PC-3 (cell line): ENCODE measurements around the gene KCNQ1OT1. TPM values are rescaled to one million over a fixed set of nuclear protein-coding genes. Genes with fewer than 3 reads are reported as not detected.

ENCODE experiments used
- ATAC-seq: fragments of 200-7000 bp; cut with Tn5 transposase; 2 replicates; pipeline ENCODE4 v1.9.1; 2020; ENCODE audit warnings: mild to moderate bottlenecking, moderate library complexity
- BruUV-seq: library from RNA; stranded (reverse); fragments of 400-500 nt; replicated peaks from 2 replicates; lab custom pipeline; 2021; lab: Mats Ljungman, UMichigan
- CTCF ChIA-PET: fragments of 300-600 bp; sonication (Branson Sonifier 250); formaldehyde crosslinking; loops from one replicate; lab custom pipeline; 2022; ENCODE audit warnings: antibody characterized with exemption; lab: Charles Lee
- POLR2A ChIA-PET: fragments of 300-600 bp; sonication (Branson Sonifier 250); formaldehyde crosslinking; loops from one replicate; lab custom pipeline; 2022; ENCODE audit warnings: antibody characterized with exemption; ENCODE audit not compliant: unreplicated experiment; lab: Charles Lee
- DNase-seq: peaks from one replicate; pipeline ENCODE4 v3.0.0-alpha.2; 2015
- H2AFZ ChIP-seq: fragments of 300-600 bp; sonication (generic); 2 replicates; pipeline ENCODE4 v1.6.0; 2016; ENCODE audit warnings: antibody characterized with exemption, low read length
- H3F3A ChIP-seq: fragments of 300-600 bp; sonication (generic); one replicate; pipeline ENCODE4 v1.6.0; 2017; ENCODE audit warnings: antibody characterized with exemption, low read length, control low read depth, mild to moderate bottlenecking; ENCODE audit not compliant: unreplicated experiment
- H3K27ac ChIP-seq: fragments of 300-600 bp; sonication (generic); 2 replicates; pipeline ENCODE4 v1.5.1; 2016; ENCODE audit warnings: mild to moderate bottlenecking, low read length
- H3K27me3 ChIP-seq: fragments of 300-600 bp; sonication (generic); 2 replicates; pipeline ENCODE4 v1.6.1; 2016; ENCODE audit warnings: low read length, mixed read lengths
- H3K36me3 ChIP-seq: fragments of 300-600 bp; sonication (generic); 2 replicates; pipeline ENCODE4 v1.6.1; 2016; ENCODE audit warnings: low read depth, mixed run types, low read length, mixed read lengths
- H3K4me1 ChIP-seq: fragments of 300-600 bp; sonication (generic); 2 replicates; pipeline ENCODE4 v1.5.1; 2016; ENCODE audit warnings: low read length; ENCODE audit not compliant: insufficient read depth
- H3K4me2 ChIP-seq: fragments of 300-600 bp; sonication (generic); 2 replicates; pipeline ENCODE4 v1.6.0; 2016; ENCODE audit warnings: low read length
- H3K4me3 ChIP-seq: fragments of 300-600 bp; sonication (generic); 2 replicates; pipeline ENCODE4 v1.5.1; 2016; ENCODE audit warnings: mild to moderate bottlenecking, low read length, mixed read lengths
- H3K79me2 ChIP-seq: fragments of 300-600 bp; sonication (generic); 2 replicates; pipeline ENCODE4 v1.6.1; 2017; ENCODE audit warnings: low read length, mixed read lengths
- H3K9ac ChIP-seq: fragments of 300-600 bp; sonication (generic); 2 replicates; pipeline ENCODE4 v1.6.0; 2016; ENCODE audit warnings: mild to moderate bottlenecking, low read length
- H3K9me2 ChIP-seq: fragments of 300-600 bp; sonication (generic); replicated peaks from 2 replicates; pipeline ENCODE4 v1.6.1; 2016; ENCODE audit warnings: mixed run types, low read length, mixed read lengths
- H3K9me3 ChIP-seq: fragments of 300-600 bp; sonication (generic); 2 replicates; pipeline ENCODE4 v1.6.1; 2016; ENCODE audit warnings: low read length, mixed read lengths
- H4K20me1 ChIP-seq: fragments of 300-600 bp; sonication (generic); 2 replicates; pipeline ENCODE4 v1.6.1; 2016; ENCODE audit warnings: low read length, mixed read lengths
- EZH2 ChIP-seq: fragments of 300-600 bp; sonication (generic); IDR thresholded peaks from one replicate; pipeline ENCODE4 v1.6.1; 2017; ENCODE audit warnings: antibody characterized with exemption, mild to moderate bottlenecking, low read length; ENCODE audit not compliant: unreplicated experiment
- EZH2phosphoT487 ChIP-seq: fragments of 300-600 bp; sonication (generic); IDR thresholded peaks from 2 replicates; pipeline ENCODE4 v1.6.1; 2018; ENCODE audit warnings: mild to moderate bottlenecking, antibody characterized with exemption, low read length, borderline replicate concordance
- intact Hi-C: fragments of 100-400 bp; cut with micrococcal nuclease; formaldehyde crosslinking; loops from 2 replicates; pipeline ENCODE4 v1.9.0; 2023
- total RNA-seq: library from RNA; depleted of rRNA; stranded (reverse); fragments of >200 nt; gene quantifications from 2 replicates; pipeline ENCODE4 v1.2.3, GENCODE V29; 2014
- TF ChIP-seq, protein P1 (sequence below): fragments of 300-600 bp; sonication (generic); conservative IDR thresholded peaks from 2 replicates; pipeline ENCODE4 v1.5.1; 2017; ENCODE audit warnings: antibody characterized with exemption, low read depth, mild to moderate bottlenecking, low read length

The KCNQ1OT1 gene
- total RNA-seq, 1 experiment from 2014 or later = 1.5 TPM

DNA sequence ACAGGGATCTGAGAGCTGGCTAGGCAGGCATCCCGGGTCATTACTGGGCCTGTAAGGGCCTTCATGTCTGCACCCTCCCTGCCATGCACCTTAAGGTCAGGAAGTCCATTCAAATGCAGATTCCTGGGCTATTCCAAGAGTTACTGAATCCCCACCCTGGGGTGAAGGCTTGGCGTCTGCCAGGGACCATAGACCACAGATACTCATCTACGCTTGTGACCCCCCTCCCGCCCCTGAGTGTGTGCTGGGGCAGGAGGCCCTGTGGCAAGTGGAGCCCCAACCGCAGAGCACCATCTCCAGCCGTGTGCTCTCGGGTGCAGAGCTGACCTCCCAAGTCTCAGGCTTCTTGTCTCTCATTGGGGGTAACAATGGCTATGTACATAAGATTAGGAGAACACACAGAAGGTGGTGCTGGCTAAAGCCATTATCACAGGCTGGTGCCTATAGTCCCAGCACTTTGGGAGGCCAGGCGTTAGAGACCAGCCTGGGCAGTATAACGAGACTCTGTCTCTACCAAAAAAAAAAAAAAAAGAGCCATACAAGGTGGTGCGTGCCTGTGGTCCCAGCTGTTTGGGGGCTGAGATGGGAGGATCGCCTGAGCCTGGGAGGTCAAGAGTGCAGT lies 19.1 kb upstream of the KCNQ1OT1 start:
- no TSS peak for BruUV-seq
- DNase-seq (no peak), ATAC-seq (no peak)
- TF ChIP-seq, protein P1, sequence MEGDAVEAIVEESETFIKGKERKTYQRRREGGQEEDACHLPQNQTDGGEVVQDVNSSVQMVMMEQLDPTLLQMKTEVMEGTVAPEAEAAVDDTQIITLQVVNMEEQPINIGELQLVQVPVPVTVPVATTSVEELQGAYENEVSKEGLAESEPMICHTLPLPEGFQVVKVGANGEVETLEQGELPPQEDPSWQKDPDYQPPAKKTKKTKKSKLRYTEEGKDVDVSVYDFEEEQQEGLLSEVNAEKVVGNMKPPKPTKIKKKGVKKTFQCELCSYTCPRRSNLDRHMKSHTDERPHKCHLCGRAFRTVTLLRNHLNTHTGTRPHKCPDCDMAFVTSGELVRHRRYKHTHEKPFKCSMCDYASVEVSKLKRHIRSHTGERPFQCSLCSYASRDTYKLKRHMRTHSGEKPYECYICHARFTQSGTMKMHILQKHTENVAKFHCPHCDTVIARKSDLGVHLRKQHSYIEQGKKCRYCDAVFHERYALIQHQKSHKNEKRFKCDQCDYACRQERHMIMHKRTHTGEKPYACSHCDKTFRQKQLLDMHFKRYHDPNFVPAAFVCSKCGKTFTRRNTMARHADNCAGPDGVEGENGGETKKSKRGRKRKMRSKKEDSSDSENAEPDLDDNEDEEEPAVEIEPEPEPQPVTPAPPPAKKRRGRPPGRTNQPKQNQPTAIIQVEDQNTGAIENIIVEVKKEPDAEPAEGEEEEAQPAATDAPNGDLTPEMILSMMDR = no peak
- TF ChIP-seq EZH2 (no peak), EZH2phosphoT487 (no peak)
- Histone ChIP-seq H3K4me2 (no peak overlapping the region), H3K4me3 (no peak overlapping the region), H2AFZ (no peak overlapping the region), H3K27ac (no peak overlapping the region), H3K4me1 (no peaks in the 10 kb centered on the region), H3K9me3 (no peaks in the 10 kb centered on the region), H3F3A (no peaks in the 10 kb centered on the region), H3K9ac (no peak overlapping the region), H3K27me3 (no peaks in the 10 kb centered on the region), H3K36me3 (no peaks in the 10 kb centered on the region), H3K79me2 (no peaks in the 10 kb centered on the region), H4K20me1 (no peaks in the 10 kb centered on the region), H3K9me2 (no peaks in the 10 kb centered on the region)
- ChIA-PET POLR2A (no interaction called here), CTCF (no interaction called here)
- intact Hi-C loops = no loop called here

DNA sequence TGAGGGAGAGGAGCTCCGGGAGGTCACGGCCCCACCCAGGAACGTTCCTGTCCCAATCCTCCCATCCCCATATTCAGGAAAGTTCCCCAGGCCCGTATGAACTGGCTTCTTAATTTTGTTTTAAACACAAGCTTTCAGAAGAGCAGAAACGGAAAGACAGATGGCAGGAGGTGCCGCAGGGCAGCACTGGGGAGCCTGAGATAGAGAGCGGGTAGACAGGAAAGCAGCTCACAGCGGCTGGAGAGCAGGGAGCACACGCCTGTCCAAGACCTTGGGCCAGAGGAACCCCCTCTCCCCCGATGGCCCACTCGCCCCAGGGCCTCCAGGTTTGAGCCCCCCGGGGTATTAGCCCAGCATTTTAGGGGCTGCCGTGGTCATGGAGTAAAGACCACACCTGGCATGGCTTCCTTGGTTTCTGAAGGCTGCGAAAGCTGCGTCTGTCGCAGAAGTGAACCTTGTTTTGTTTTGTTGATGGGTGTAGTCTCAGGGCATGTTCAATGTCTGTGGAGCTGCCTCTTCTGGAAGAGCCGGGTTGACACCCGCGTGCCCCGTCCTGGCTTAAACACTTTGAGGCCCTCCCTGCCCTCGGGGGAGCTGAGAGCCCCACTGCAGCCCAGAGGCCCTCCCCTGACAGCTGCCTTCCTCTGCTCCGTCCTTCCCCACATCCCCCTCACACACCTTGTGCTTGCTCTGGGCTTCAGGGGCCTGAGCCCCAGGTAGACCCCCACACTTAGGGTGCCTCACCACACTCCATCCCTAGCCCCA lies 17.9 kb upstream of the KCNQ1OT1 start:
- no peaks in the 10 kb centered on the region for H3K4me1 ChIP-seq
- TF ChIP-seq EZH2phosphoT487 (no peak), EZH2 (no peak)
- TF ChIP-seq, protein P1 = no peak
- no peak overlapping the region for H3K9ac ChIP-seq
- H3K79me2 ChIP-seq = no peaks in the 10 kb centered on the region
- H3K4me2 ChIP-seq = no peak overlapping the region
- POLR2A ChIA-PET = no interaction called here
- no TSS peak for BruUV-seq
- intact Hi-C loops = no loop called here
- no peak for DNase-seq
- H2AFZ ChIP-seq = no peak overlapping the region
- CTCF ChIA-PET = no interaction called here
- no peaks in the 10 kb centered on the region for H3K36me3 ChIP-seq
- H3K27me3 ChIP-seq = no peaks in the 10 kb centered on the region
- no peak for ATAC-seq
- no peaks in the 10 kb centered on the region for H3F3A ChIP-seq
- no peaks in the 10 kb centered on the region for H4K20me1 ChIP-seq
- no peaks in the 10 kb centered on the region for H3K9me2 ChIP-seq
- no peak overlapping the region for H3K4me3 ChIP-seq
- no peak overlapping the region for H3K27ac ChIP-seq
- no peaks in the 10 kb centered on the region for H3K9me3 ChIP-seq

DNA sequence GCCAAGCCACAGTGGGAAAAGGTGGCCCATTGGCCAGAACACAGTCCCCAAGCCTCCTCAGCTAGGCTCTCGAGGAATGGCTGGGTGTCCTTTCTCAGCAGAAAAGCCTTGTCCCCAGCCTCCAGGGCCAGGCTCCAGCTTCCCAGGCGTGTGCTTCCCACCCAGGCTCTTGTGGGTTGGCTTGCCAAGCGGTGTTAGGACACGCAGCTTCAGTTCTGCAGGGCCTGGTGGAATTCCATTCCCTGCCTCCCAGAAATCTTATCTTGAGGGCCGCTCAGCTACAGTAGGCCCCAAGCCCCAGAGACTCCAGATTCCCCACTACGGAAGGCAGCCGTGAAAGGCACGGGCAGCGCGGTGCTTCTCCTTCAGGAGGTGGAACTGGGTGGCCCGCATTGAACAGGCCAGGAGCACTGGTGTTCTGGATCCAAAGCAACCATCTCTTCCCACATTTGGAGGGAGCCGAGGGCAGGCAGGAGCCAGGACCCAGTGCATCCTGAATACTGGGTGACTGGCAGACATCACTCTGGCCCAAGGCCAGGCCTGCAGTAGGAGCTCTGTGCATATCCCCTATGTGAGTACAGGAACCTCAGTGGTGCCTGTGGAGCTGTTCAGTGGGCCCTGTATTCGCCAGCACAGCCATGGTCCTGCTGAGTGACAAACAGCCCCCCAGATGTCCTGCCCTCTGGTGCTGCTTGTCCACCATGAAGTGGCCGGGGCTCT lies 16.7 kb upstream of the KCNQ1OT1 start:
- Histone ChIP-seq H3K79me2 (no peaks in the 10 kb centered on the region), H4K20me1 (no peaks in the 10 kb centered on the region), H3K4me1 (no peaks in the 10 kb centered on the region), H3K4me3 (no peak overlapping the region), H3K9me3 (no peaks in the 10 kb centered on the region), H3K27me3 (no peaks in the 10 kb centered on the region), H3K9me2 (no peaks in the 10 kb centered on the region), H2AFZ (no peak overlapping the region), H3K36me3 (no peaks in the 10 kb centered on the region), H3K27ac (no peak overlapping the region), H3F3A (no peaks in the 10 kb centered on the region), H3K4me2 (no peak overlapping the region), H3K9ac (no peak overlapping the region)
- ATAC-seq (no peak), DNase-seq (no peak)
- CTCF ChIA-PET = no interaction called here
- no TSS peak for BruUV-seq
- TF ChIP-seq EZH2 (no peak), EZH2phosphoT487 (no peak)
- TF ChIP-seq, protein P1 = no peak
- intact Hi-C loops = no loop called here
- POLR2A ChIA-PET = no interaction called here
